Measurements from ENCODE around the gene NSFL1C. TPM values are rescaled to one million over a fixed set of nuclear protein-coding genes. Genes with fewer than 3 reads are reported as not detected.

Gene NSFL1C
- total RNA-seq, 1 donor from 2014 or later: 93.9 TPM

GRCh38 chr20:1463971-1464570, 2.6 kb downstream of the NSFL1C start:
- no peak for DNase-seq (ENCODE audit: low read depth, low spot score)
- peaks cover 20% of the 10 kb centered on the region for H3K4me1 Mint-ChIP-seq
- peaks cover 18% of the 10 kb centered on the region for H3K27me3 Mint-ChIP-seq (ENCODE audit: low read depth)
- no peak for TF ChIP-seq CTCF (conservative IDR thresholded peaks at IDR 0.05)
- peak overlapping the region; percentile 18 for H3K4me3 Mint-ChIP-seq
- no peak overlapping the region for H3K27ac Mint-ChIP-seq (ENCODE audit: unreplicated experiment)
- H3K36me3 Mint-ChIP-seq (ENCODE audit: low read depth): no peaks in the 10 kb centered on the region
- no peaks in the 10 kb centered on the region for H3K9me3 Mint-ChIP-seq

- Mint-ChIP-seq H3K9me3 (no peaks in the 10 kb centered on the region), H3K27ac (ENCODE audit: unreplicated experiment) (no peak overlapping the region)
Measured at GRCh38 chr20:1462834-1463233, 3.8 kb downstream of the NSFL1C start.

GRCh38 chr20:1462001-1462400, 4.6 kb downstream of the NSFL1C start:
- H3K4me3 Mint-ChIP-seq: no peak overlapping the region
- peaks cover 5% of the 10 kb centered on the region for H3K36me3 Mint-ChIP-seq (ENCODE audit: low read depth)
- H3K27ac Mint-ChIP-seq (ENCODE audit: unreplicated experiment): no peak overlapping the region
- H3K9me3 Mint-ChIP-seq: no peaks in the 10 kb centered on the region
- peaks cover 14% of the 10 kb centered on the region for H3K4me1 Mint-ChIP-seq
- no peak for TF ChIP-seq CTCF (conservative IDR thresholded peaks at IDR 0.05)
- no peak for DNase-seq (ENCODE audit: low read depth, low spot score)
- H3K27me3 Mint-ChIP-seq (ENCODE audit: low read depth): peaks cover 1% of the 10 kb centered on the region

More at GRCh38 chr20:1462834-1463233, 3.8 kb downstream of the NSFL1C start:
- Mint-ChIP-seq H3K4me1 (peaks cover 20% of the 10 kb centered on the region), H3K27me3 (ENCODE audit: low read depth) (peaks cover 6% of the 10 kb centered on the region), H3K36me3 (ENCODE audit: low read depth) (no peaks in the 10 kb centered on the region), H3K4me3 (peak overlapping the region; percentile 21)
- TF ChIP-seq CTCF (conservative IDR thresholded peaks at IDR 0.05): no peak
- DNase-seq (ENCODE audit: low read depth, low spot score): no peak

- no peaks in the 10 kb centered on the region for H3K27me3 Mint-ChIP-seq (ENCODE audit: low read depth)
- no peak overlapping the region for H3K4me3 Mint-ChIP-seq
- no peak for TF ChIP-seq CTCF (conservative IDR thresholded peaks at IDR 0.05)
- DNase-seq (ENCODE audit: low read depth, low spot score): no peak
- H3K36me3 Mint-ChIP-seq (ENCODE audit: low read depth): peaks cover 5% of the 10 kb centered on the region
- no peak overlapping the region for H3K27ac Mint-ChIP-seq (ENCODE audit: unreplicated experiment)
- no peaks in the 10 kb centered on the region for H3K9me3 Mint-ChIP-seq
- peaks cover 11% of the 10 kb centered on the region for H3K4me1 Mint-ChIP-seq
Measured at GRCh38 chr20:1460275-1460674, 6.4 kb downstream of the NSFL1C start.

GRCh38 chr20:1457992-1458391, 8.7 kb downstream of the NSFL1C start:
- H3K4me3 Mint-ChIP-seq: no peak overlapping the region
- no peak for TF ChIP-seq CTCF (conservative IDR thresholded peaks at IDR 0.05)
- DNase-seq (ENCODE audit: low read depth, low spot score): no peak
- no peaks in the 10 kb centered on the region for H3K9me3 Mint-ChIP-seq
- H3K4me1 Mint-ChIP-seq: peaks cover 4% of the 10 kb centered on the region
- no peaks in the 10 kb centered on the region for H3K27me3 Mint-ChIP-seq (ENCODE audit: low read depth)
- peaks cover 5% of the 10 kb centered on the region for H3K36me3 Mint-ChIP-seq (ENCODE audit: low read depth)
- no peak overlapping the region for H3K27ac Mint-ChIP-seq (ENCODE audit: unreplicated experiment)
